Neural progenitor cell (in vitro differentiated cells): ENCODE data around the gene CASK.

Experiments
- EZH2 ChIP-seq: fragments of 200-600 bp; sonication (generic); IDR thresholded peaks from 2 replicates; pipeline ENCODE4 v1.6.1; 2017; ENCODE audit warnings: antibody characterized with exemption, mild to moderate bottlenecking, moderate library complexity
- EZH2phosphoT487 ChIP-seq: fragments of 200-600 bp; sonication (generic); IDR thresholded peaks from 2 replicates; pipeline ENCODE4 v1.6.1; 2017; ENCODE audit warnings: antibody characterized with exemption
- TF ChIP-seq, protein P1 (sequence below): fragments of 200-600 bp; sonication (generic); IDR thresholded peaks from 2 replicates; pipeline ENCODE4 v1.5.1; 2017; ENCODE audit warnings: antibody characterized with exemption, mild to moderate bottlenecking

DNA sequence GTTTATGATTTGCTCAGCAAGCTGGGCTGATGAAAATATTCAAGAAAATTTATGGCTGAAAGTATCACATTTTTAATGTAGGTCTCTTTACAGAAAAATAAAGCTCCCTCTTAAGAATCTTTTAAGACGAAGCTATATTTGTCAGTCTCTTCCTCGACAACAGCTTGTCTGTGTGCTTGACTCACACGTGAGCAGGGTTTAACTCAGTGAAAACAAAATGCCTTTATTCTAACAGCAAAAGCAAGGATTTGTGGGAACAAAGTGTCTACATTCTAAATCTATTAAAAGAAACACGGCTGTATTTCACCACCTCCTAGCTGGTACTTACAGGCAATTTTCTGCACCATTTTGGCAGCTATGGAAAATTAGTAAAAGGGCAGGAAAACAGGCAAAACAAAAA is 400.7 kb downstream of the CASK start:
- TF ChIP-seq, protein P1, sequence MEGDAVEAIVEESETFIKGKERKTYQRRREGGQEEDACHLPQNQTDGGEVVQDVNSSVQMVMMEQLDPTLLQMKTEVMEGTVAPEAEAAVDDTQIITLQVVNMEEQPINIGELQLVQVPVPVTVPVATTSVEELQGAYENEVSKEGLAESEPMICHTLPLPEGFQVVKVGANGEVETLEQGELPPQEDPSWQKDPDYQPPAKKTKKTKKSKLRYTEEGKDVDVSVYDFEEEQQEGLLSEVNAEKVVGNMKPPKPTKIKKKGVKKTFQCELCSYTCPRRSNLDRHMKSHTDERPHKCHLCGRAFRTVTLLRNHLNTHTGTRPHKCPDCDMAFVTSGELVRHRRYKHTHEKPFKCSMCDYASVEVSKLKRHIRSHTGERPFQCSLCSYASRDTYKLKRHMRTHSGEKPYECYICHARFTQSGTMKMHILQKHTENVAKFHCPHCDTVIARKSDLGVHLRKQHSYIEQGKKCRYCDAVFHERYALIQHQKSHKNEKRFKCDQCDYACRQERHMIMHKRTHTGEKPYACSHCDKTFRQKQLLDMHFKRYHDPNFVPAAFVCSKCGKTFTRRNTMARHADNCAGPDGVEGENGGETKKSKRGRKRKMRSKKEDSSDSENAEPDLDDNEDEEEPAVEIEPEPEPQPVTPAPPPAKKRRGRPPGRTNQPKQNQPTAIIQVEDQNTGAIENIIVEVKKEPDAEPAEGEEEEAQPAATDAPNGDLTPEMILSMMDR = no peak
- TF ChIP-seq EZH2 = no peak
- no peak for TF ChIP-seq EZH2phosphoT487
